HG03280 (cell line): ENCODE results near the gene GOPC.

Source experiments
- ATAC-seq: cut with Tn5 transposase; IDR thresholded peaks from one replicate; pipeline ENCODE4 v1.9.1; 2021; ENCODE audit warnings: mild to moderate bottlenecking, moderate library complexity; ENCODE audit not compliant: unreplicated experiment

GOPC gene

GRCh38 chr6:117597755-117598154 lies 4.6 kb downstream of the GOPC start:
- ATAC-seq, result no peak

DNA sequence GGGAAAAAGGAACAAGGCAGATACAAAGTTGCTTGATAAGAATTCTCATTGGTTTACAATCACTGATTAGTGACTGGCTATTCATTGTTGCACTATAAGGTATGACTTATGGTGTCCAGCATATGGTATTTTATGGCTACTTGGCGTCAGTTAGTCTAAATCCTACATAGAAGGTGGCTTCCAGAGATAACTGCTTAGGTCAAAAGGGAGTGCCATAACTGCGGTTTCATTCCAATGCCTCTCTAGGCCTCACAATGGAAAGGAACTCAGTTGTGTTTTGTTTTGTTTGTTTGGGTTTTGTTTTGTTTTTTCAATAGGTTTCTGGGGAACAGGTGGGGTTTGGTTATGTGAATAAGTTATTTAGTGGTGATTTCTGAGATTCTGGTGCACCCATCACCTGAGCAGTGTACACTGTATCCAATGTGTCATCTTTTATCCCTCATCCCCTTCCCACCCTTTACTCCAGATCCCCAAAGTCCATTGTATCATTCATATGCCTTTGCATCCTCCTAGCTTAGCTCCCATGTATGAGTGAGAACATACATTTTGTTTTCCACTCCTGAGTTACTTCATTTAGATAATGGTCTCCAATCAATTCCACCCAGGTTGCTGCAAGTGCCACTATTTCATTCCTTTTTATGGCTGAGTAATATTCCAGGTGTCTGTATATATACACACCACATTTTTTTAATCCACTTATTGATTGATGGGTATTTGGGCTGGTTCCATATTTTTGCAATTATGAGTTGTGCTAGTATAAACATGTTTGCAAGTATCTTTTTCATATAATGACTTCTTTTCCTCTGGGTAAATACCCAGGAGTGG lies 7.0 kb downstream of the GOPC start:
- no peak for ATAC-seq

DNA sequence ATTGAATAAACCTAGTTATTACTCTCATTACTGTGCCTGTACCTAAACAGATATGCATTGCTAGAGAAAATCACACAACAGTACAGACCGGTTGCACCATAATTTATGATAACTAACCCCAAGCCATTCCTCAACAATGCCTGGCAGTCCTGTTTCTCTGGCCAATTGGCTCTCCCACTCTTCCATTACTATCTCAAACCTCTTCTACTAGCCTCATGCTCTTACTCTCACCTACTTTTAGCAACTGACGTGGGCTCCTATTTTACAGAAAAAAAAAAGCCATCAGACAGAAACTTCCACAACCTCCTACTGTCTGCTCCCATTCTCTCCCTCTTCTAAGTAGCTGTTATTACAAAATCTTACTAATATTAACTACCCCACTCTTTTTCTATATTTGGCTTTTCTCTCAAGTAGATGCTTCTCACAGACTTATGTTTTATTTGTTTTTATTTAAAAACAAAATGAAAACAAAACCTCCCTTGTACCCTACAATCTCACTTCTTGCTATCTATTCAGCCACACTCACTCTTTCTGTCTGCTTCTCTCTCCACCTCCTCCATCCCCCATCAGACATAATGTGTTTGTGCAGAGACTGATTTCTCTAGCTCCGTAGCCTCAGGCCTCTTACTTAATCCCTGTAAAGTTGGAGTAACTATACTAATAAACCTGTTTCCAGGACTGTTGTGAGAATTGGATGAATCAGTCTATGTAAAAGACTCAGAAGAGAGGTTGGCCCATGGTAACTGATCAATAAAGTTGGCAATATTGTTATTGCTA lies 9.1 kb downstream of the GOPC start:
- ATAC-seq, result no peak

GRCh38 chr6:117591405-117591804 lies 10.9 kb downstream of the GOPC start:
- no peak for ATAC-seq

DNA sequence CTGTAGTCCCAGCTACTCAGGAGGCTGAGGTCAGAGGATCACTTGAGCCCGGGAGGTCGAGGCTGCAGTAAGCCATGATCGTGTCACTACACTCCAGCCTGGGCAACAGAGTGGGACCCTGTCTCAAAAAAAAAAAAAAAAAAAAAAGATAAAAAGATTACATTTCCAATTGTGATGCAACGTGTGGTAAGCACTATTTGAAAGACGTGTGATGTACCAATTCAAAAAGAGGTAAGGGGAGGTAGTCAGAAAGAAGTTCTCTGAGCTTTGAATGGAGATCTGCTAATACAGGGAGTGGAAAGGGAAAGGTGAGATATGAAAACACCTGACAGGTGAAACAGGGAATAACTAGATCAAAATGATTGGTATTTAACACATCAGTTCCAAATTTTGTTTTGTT lies 11.9 kb downstream of the GOPC start:
- ATAC-seq, result no peak

- no peak for ATAC-seq
Observed at GRCh38 chr6:117585647-117586046, 16.7 kb downstream of the GOPC start.

- no peak for ATAC-seq
Observed at GRCh38 chr6:117574198-117574597, 28.1 kb downstream of the GOPC start.

- no peak for ATAC-seq
Observed at GRCh38 chr6:117573006-117573680, 29.2 kb downstream of the GOPC start.

DNA sequence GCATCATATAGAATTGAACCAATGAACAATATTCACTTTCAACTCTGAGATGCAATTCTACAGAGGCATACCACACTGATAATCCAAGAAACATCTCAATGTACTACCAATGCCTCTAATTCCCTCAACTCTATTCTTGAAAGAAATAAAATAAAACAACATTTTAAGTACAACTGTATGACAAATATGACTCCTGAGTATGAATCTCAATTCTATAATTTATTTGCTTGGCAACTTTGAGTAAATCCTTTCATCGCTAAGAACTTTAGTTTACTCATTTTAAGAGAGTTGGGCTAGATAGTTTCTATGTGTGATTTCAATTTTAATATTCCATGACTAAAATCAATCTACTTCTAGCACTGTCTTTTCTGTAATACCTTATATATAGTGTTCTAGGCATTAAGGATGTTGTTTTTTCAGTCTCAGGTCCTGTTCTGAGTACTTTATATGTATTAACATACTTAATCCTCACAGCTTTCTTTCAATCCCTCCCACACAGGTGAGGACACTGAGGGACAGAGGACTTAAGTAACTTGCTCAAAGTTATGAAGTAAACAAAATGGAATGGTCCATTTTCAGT lies 33.4 kb downstream of the GOPC start:
- no peak for ATAC-seq

DNA sequence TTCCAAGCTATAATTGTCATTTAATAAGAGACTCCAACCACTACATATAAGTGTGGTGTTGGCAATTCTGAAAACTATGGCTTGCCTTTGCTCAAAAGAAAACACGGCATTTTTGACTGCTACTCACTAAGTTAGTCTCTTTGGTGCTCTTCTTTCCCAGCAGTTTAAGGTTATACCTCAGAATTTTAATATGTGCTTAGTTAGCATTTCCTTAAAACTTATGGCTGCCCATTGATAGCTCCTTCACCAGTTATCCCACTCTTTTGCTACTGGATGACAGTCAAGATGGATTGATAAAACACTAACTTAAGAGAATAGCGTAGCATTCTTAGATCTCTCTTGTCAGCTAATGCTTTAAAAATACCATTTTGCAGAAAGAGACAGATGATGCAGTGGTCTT lies 34.1 kb downstream of the GOPC start:
- no peak for ATAC-seq

GRCh38 chr6:117564681-117565080 lies 37.6 kb downstream of the GOPC start:
- no peak for ATAC-seq

DNA sequence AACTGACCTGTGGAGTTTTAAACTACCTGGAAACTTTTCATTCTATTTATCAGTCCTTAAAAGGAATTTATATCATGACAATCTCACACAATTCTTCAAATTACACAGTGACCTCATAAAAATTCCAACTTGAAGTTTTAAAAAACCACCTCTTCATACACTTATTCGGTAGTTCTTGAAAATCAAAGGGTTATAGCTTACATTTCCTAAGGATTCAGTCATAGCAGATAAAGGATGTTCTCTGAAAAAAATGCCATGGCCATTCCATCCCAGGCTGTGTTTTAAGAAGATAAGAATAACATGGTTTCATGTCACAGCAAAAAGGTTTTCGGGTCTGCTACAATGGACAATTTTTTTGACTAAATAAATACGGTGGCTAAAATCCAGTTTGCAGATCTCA lies 41.2 kb downstream of the GOPC start:
- ATAC-seq, result no peak

- ATAC-seq, result no peak
Observed at GRCh38 chr6:117559299-117559698, 43.0 kb downstream of the GOPC start.

GRCh38 chr6:117558818-117559217 lies 43.5 kb downstream of the GOPC start:
- no peak for ATAC-seq

DNA sequence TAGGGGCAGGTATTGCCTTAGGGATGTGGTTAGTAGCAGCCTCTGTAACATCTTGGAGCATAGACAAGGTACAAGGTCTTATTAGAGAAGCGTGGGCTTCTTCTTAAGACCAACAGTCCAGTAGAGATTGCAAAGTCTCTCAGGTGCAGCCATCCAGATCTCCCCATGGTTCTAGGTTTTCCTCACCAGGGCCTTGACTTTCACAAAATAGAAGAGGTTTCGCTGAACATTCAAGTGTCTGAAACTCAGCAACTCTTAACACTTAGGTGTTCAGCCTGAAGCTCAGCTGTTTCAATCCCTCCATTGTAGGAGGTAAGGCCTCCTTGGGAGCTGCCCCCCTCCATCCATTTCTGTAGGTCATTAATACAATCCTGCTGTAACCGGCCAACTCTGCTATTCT lies 44.4 kb downstream of the GOPC start:
- no peak for ATAC-seq

DNA sequence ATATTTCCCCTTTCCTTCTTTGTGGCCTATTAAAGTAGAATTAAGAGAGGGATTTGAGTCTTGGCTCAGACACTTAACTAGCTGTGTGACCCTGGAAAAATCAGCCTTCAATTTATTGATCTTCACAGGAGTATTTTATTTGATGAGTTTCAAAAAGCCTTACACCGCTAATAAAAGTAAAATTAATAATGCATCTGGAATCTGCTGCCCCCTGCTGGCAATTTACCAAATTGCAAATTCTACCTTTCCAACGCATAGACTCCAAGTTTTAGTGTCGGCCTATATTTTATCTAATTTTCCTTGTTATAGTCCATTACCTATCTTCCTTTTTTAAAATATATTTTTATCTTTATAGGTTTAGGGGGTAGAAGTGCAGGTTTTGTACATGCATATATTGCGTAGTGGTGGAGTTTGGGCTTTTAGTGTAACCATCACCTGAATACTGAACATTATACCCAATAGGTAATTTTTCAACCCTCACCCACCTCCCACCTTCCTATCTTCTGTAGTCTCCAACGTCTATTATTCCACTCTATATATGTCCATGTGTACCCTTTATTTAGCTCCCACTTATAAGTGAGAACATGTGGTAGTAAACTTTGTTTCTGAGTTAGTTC lies 46.3 kb downstream of the GOPC start:
- ATAC-seq, result no peak

GRCh38 chr6:117555262-117555849 lies 47.0 kb downstream of the GOPC start:
- no peak for ATAC-seq

- ATAC-seq, result no peak
Observed at GRCh38 chr6:117553142-117553541, 49.2 kb downstream of the GOPC start.

GRCh38 chr6:117552618-117553017 lies 49.7 kb downstream of the GOPC start:
- ATAC-seq, result no peak

GRCh38 chr6:117550618-117551242 lies 51.6 kb downstream of the GOPC start:
- no peak for ATAC-seq
